ENCODE results near the gene PRR35.

- no peak for TF ChIP-seq CTCF (conservative IDR thresholded peaks at IDR 0.05; ENCODE audit: low read depth, low read length)
- no peak for TF ChIP-seq EZH2phosphoT487 (IDR thresholded peaks at IDR 0.05; ENCODE audit: borderline replicate concordance, low read length)
- TF ChIP-seq EZH2 (IDR thresholded peaks at IDR 0.05; ENCODE audit: low read length, unreplicated experiment), result no peak
These were observed 43.9 kb upstream of the PRR35 start for GRCh38 chr16:516301-516700.
